ENCODE measurements around the gene NRAP.

The NRAP gene

GRCh38 chr10:113627836-113628235 lies 36.0 kb downstream of the NRAP start:
- no peaks in the 10 kb centered on the region for H3K36me3 ChIP-seq
- peaks cover 12% of the 10 kb centered on the region for H3K27me3 ChIP-seq
- TF ChIP-seq, protein P1, sequence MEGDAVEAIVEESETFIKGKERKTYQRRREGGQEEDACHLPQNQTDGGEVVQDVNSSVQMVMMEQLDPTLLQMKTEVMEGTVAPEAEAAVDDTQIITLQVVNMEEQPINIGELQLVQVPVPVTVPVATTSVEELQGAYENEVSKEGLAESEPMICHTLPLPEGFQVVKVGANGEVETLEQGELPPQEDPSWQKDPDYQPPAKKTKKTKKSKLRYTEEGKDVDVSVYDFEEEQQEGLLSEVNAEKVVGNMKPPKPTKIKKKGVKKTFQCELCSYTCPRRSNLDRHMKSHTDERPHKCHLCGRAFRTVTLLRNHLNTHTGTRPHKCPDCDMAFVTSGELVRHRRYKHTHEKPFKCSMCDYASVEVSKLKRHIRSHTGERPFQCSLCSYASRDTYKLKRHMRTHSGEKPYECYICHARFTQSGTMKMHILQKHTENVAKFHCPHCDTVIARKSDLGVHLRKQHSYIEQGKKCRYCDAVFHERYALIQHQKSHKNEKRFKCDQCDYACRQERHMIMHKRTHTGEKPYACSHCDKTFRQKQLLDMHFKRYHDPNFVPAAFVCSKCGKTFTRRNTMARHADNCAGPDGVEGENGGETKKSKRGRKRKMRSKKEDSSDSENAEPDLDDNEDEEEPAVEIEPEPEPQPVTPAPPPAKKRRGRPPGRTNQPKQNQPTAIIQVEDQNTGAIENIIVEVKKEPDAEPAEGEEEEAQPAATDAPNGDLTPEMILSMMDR (IDR thresholded peaks at IDR 0.05), result no peak
- no peak overlapping the region for H3K4me3 ChIP-seq (ENCODE audit: low read depth in 1 of 2, low read length in 1 of 2)
- no peaks in the 10 kb centered on the region for H3K9me3 ChIP-seq
- no peak overlapping the region for H3K27ac ChIP-seq
- H3K4me1 ChIP-seq (ENCODE audit: control insufficient read depth in 1 of 2, insufficient read depth in 1 of 2, low read depth in 1 of 2, low read length in 1 of 2), result no peaks in the 10 kb centered on the region

- TF ChIP-seq, protein P1 (IDR thresholded peaks at IDR 0.05), result no peak
- H3K27ac ChIP-seq, result no peak overlapping the region
- H3K9me3 ChIP-seq, result no peaks in the 10 kb centered on the region
- H3K36me3 ChIP-seq, result no peaks in the 10 kb centered on the region
- H3K27me3 ChIP-seq, result peaks cover 13% of the 10 kb centered on the region
- no peaks in the 10 kb centered on the region for H3K4me1 ChIP-seq (ENCODE audit: control insufficient read depth in 1 of 2, insufficient read depth in 1 of 2, low read depth in 1 of 2, low read length in 1 of 2)
- H3K4me3 ChIP-seq (ENCODE audit: low read depth in 1 of 2, low read length in 1 of 2), result no peak overlapping the region
These were observed 37.0 kb downstream of the NRAP start for GRCh38 chr10:113626809-113627355.

DNA sequence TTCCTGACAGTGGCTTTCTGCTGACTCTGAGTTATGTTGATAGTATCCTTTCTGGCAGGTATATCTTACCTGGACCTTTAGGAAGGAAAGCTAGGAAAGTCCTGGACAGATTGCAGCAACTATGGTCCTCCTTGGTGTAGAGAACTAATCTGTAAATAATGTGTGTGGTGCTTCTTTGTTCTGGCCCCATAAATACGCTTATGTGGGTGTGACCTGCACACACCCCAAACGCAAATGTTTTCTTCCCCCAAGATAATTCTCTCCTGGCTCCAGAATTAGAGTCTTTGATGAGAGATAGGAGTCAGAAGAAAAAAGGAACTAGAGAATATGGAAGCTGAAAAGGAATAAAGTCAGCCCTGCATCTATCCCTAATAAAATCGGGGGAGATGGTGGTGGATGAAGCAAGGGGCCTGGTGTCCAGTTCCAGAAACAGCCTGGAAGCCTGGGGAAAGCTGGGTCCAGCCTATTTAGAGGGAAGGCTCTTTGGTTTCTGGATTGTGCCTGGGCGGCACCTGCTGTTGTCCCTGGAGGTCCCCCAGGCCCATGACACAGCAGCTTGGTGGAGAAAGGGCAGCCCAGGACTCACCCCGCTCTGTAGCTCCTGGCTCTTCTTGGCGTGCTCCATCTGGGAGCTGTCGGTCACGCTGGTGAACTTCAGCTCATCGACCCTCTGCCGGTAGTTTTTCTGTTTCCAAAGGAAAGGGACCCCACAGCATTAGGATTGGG lies 38.2 kb downstream of the NRAP start:
- no peaks in the 10 kb centered on the region for H3K9me3 ChIP-seq
- H3K4me3 ChIP-seq (ENCODE audit: low read depth in 1 of 2, low read length in 1 of 2), result no peak overlapping the region

DNA sequence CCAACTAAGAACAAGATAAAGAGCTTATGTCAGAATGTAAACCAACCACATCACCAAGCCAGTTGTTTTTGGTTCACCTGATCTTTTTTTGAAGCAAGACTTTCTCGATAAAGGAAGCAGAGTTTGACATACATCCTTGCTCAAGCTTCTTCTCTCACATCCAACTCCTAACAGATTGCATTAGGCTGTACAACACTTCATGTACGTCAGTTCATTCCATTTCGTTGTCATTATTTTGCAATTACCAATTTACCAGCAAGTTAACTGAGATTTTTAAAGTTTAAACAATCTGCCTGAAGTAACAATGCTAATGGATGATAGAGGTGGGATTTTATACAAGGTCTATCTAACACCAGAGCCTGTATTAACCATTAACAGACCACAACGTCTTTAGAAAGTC lies 41.0 kb downstream of the NRAP start:
- peaks cover 34% of the 10 kb centered on the region for H3K27me3 ChIP-seq
- H3K9me3 ChIP-seq, result no peaks in the 10 kb centered on the region
- TF ChIP-seq, protein P1 (IDR thresholded peaks at IDR 0.05), result no peak
- no peak overlapping the region for H3K27ac ChIP-seq
- no peaks in the 10 kb centered on the region for H3K36me3 ChIP-seq
- no peaks in the 10 kb centered on the region for H3K4me1 ChIP-seq (ENCODE audit: control insufficient read depth in 1 of 2, insufficient read depth in 1 of 2, low read depth in 1 of 2, low read length in 1 of 2)
- H3K4me3 ChIP-seq (ENCODE audit: low read depth in 1 of 2, low read length in 1 of 2), result no peak overlapping the region

More for the DNA sequence above, 38.2 kb downstream of the NRAP start:
- H3K27ac ChIP-seq, result no peak overlapping the region
- no peaks in the 10 kb centered on the region for H3K36me3 ChIP-seq
- peaks cover 16% of the 10 kb centered on the region for H3K27me3 ChIP-seq
- H3K4me1 ChIP-seq (ENCODE audit: control insufficient read depth in 1 of 2, insufficient read depth in 1 of 2, low read depth in 1 of 2, low read length in 1 of 2), result no peaks in the 10 kb centered on the region
- TF ChIP-seq, protein P1 (IDR thresholded peaks at IDR 0.05), result no peak

- Histone ChIP-seq H3K27ac (no peak overlapping the region), H3K4me1 (ENCODE audit: control insufficient read depth in 1 of 2, insufficient read depth in 1 of 2, low read depth in 1 of 2, low read length in 1 of 2) (no peaks in the 10 kb centered on the region), H3K9me3 (no peaks in the 10 kb centered on the region), H3K27me3 (peaks cover 45% of the 10 kb centered on the region), H3K4me3 (ENCODE audit: low read depth in 1 of 2, low read length in 1 of 2) (no peak overlapping the region), H3K36me3 (no peaks in the 10 kb centered on the region)
- TF ChIP-seq, protein P1 (IDR thresholded peaks at IDR 0.05), result no peak
These were observed 42.0 kb downstream of the NRAP start for GRCh38 chr10:113621799-113622198.

Data from neutrophil (primary cell).